Activated T-cell treated with anti-CD3 and anti-CD28 coated beads for 48 hours (primary cell): ENCODE measurements around the gene CPLX1.

ENCODE experiments used
- DNase-seq: peaks from one replicate; pipeline ENCODE4 v3.0.0-alpha.2; 2020; ENCODE audit warnings: low read depth

The CPLX1 gene

GRCh38 chr4:832536-832935, 6.6 kb upstream of the CPLX1 start:
- no peak for DNase-seq

DNA sequence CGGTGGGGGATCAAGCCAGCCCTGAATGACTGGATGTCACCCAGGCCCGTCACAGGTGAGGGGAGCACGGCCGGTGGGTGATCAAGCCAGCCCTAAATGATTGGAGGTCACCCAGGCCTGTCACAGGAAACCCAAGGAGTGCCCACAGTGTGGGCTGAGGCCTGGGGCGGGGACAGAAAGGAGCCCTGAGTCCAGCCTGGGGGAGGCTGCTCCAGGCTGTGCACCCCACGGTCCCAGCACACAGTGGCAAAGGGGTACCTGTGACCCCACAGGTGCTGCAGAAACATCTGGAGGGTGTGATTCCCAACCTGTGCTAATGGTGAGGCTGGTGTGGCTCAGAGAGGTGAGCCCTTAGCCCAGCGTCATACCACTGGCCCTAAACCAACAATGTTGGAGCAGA, 6.2 kb upstream of the CPLX1 start:
- no peak for DNase-seq

DNA sequence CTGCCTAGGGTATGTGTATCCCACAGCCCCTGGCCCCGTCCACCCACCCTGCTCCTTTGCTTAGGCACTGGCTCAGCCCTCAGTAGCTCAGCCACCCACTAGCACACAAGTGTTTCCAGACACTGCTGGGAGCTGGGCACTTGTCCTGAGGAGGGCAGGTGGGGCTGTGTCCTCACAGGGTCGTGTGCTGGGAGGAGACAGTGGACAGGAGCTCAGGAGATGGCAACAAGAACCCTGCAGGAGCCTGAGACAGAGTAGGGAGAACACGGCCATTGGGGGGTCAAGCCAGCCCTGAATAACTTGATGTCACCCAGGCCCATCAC, 5.5 kb upstream of the CPLX1 start:
- no peak for DNase-seq

DNA sequence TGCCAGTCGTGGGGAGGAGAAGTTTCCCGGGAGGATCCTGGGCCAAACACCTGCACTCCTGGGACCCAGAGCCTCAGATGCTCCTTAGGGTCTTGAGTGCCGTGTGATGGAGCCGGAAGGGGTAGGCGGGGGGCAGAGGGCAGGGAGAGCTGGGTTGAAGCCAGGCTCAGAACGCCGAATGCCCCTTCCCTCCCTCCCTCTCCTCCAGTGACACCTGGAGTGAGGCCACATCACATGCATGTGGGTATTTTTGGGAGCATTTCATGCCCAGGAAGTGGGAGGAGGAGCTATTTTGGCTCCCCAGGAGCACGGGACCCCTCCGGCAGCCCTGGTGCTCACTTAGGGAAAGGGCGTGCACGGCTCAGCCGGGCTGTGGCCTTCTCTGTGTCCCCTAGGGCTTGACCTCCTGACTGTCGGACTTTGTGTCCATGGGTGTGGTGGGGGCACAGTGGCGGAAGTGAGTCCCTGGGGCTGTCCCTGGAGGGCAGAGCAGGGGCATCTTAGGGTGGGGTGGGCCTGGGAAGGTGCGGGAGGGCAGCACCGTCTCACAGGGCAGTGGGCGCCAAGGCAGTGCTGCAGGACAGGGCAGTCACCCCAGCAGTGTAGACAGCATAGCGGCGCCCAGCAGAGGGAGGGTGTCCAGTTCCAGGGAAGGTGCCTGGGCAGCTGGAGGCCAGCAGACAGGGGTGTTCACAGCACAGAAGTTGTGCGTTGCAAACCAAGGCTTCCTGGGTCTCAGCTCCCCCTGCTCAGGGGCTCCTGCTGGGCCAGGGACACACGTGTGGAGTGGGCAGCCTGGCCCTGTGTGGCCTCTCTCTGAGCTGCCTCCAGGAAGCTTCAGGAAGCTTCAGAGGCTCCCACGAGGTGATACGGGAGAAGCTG, 4.9 kb upstream of the CPLX1 start:
- no peak for DNase-seq

- no peak for DNase-seq
Observed at GRCh38 chr4:829761-830600, 4.1 kb upstream of the CPLX1 start.

DNA sequence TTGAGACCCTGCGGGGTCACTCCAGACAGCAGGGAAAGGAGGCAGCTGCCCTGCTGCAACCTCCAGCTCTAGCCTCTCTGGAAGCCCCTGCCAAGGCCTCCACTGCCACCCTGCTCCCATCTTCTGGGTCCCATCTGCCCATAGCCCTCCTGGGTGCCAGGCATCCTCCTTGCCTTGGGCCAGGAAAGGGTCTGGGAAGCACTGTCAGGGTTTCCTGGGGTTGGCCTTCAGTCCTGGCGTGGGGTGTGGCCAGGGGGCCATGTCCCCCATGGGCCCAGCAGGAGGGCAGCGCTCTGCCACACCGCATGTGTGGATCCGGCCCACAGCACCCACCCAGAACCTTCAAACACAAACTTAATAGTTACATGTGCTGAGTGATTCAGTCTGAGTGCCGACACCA, 3.4 kb upstream of the CPLX1 start:
- DNase-seq: no peak

- DNase-seq: no peak
Observed at GRCh38 chr4:828641-829271, 2.8 kb upstream of the CPLX1 start.

DNA sequence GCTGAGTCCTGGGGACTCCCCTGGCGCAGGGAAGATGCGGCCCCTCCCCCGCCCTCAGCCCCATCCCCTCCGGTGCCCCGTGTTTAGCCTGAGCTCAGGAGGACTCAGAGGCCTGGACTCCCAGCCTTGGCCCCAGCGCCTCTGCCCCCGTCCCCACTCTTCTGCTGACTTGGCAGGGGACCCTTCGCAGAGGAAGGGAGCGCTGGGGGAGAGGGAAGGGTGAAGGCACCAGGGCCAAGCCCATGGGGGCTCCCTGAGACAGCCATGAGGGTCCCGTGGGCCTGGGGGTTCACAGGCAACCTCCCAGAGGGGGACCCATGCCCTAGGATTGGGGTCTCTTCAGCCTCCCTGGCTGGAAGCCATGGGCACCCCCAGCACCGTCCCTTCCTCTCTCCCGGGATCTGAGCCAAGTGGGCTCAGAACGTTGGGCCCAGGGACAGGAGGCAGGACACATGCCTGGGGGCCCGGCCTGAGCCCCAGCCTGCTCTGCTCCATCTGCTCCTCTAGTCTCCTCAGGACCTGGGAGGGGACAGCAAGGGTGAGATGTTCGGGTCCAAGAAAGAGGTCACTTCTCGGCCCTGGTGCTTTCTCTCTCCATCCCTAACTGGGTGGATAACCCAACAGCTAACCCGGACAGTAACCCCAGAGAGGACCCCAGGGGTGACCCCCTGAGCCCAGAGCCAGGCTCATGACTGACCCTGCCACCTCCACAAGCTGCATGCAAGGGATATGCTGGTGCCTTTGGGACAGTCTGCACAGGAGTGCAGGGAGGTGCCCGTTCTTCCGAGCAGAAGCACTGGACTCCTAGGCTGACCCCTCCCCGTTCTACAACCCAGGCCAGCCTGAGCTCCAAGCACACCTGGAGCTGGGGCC, 1.5 kb upstream of the CPLX1 start:
- no peak for DNase-seq

DNA sequence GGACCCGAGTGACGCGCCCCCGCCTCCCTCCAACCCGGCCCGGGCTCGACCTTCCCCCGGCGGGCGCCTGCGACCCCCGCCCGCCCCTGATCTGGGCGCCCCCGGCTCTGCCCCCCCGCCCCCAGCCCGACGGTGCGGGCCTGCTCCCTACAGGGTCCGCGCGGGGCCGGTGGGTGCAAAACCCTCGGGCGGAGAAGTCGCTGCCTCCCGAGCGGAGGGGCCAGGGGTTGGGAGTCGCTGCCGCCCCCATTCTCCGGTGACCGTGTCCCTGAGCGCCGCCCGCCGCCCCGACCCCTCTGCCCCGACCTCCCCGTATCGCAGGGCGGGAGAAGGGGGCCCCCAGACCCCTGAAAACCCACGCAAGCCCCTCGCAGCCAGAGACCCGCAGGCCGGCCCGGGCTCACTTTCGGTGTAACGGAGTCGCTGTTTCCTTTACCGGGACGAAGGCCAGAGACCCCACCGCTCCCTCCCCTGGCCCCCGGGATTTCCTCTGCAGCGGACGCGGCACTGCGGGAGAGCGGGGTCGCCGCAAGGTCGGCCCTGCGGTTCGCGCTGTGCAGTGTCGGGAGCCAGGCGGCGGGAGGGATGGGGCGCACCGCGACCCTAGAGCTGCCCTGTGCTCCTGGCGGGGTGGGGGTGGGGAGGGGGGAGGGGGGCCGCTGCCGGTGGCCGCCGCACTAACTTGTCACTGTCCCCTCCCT, 729 bp upstream of the CPLX1 start:
- no peak for DNase-seq

DNA sequence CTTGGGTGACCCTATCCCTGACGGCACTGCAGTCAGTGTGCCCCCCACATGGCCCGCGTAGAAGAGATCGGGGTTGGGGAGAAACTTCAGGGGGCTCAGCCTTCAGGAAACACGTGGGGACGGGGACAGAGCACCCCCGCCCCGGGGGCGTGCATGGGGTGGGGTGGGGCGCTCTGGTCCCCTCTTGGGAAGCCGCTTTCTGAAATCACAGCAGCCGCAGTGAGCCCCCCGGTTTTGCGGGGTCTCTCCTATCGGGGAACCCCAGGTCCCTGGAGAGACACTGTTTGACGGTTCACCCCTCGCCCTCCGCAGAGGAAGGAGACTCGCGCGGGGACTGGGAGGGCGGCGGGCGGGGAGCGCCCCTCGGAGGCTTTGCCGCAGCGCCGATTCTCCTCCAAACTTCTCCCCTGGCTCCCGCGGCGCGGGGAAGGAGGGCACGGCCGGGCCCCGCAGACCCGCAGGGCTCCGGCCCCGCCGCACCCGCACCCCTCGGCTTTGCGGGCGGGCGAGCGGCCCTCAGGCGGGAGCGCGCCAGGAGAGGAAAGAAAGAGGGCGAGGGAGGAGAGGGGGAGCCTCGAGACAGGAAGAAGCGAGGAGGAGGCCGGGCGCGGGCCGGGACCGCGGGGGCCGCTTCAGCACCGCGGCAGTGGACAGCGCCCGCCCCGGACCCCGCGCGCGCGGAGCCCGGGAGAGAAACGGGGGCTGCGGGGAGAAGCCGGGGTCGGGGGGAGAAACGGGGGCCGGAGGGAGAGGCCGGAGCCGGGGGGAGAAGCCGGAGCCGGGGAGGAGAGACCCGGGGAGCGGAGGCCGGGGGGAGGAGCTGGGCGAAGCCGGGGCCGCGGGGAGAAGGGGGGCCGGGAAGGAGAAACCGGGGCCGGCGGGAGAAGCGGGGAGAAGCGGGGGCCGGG, 612 bp downstream of the CPLX1 start:
- DNase-seq: no peak

DNA sequence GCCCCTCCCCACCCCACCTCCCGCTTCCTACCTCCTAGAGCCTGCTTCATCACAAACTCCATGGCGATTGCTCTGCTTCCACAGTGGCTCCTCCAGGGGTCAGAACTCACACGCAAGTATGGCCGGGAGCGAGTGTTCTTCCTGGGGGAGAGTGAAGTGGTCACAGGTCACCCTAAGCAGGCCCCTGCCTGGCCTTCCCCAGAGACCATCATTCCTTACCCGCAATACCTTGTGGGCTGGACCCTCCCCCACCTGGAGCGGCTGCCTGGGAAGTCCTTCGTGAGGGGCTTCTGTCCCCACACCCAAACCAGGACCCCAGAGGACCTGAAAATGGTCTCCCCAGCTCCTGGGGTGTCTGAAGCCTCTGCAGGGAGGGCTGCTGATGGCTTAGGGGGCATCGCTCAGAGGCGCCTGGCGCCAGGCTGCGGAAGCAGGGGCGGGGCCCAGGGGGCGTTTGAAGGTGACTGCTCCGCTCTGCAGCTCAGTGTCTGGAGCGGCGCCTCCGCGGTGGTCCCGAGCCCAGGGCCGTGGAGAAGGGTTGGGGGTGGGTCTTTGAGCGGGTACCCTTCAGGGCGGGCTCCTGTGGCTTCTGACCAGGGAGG, 1.4 kb downstream of the CPLX1 start:
- DNase-seq: no peak

DNA sequence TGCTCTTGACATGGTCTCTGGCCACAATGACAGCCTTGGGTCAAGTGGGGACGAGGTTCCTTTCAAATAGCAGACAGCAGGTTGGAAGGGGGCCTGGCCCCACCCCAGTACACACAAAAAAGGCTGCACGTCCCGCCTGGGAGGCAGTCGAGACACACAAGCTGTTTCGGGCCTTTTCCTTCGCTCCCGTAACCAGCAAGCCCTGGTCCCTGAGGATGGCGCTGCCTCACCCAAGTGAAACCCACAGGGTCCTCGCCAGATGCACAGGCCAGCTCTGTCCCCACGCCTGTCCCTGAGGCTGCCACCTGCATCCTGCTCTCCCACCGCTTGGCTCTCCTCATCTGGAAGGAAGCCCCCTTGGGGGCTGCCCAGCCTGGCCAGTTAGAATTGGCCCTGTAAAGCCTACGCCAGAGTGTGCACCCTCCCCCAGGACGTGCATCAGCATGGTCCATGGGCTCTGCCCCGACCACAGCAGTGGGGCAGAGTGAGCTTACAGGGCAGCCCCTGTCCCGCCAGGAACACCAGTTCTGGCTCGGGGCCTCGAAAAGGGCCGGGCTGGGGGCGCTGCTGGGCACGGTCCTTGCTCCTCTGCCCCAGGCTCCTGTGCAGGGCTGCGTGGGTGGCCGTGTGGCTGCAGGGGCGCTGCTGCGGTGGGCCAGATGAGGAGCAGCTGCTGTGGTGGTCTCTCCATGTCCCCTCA, 2.0 kb downstream of the CPLX1 start:
- no peak for DNase-seq

- no peak for DNase-seq
Observed at GRCh38 chr4:823176-823760, 2.7 kb downstream of the CPLX1 start.

GRCh38 chr4:822361-823175, 3.4 kb downstream of the CPLX1 start:
- DNase-seq: no peak

GRCh38 chr4:821631-822030, 4.3 kb downstream of the CPLX1 start:
- DNase-seq: no peak

- DNase-seq: no peak
Observed at GRCh38 chr4:821181-821591, 4.7 kb downstream of the CPLX1 start.

GRCh38 chr4:820230-821172, 5.4 kb downstream of the CPLX1 start:
- no peak for DNase-seq
